ENCODE results near the gene DDOST. TPM values are rescaled to one million over a fixed set of nuclear protein-coding genes. Genes with fewer than 3 reads are reported as not detected.
A peak's percentile ranks its signal among the peaks of the same experiment; 100 is the strongest.

Gene DDOST
- polyA plus RNA-seq, 2 of the 4 experiments (the other 2 are of a cell fraction), result 158 to 231 TPM

DNA sequence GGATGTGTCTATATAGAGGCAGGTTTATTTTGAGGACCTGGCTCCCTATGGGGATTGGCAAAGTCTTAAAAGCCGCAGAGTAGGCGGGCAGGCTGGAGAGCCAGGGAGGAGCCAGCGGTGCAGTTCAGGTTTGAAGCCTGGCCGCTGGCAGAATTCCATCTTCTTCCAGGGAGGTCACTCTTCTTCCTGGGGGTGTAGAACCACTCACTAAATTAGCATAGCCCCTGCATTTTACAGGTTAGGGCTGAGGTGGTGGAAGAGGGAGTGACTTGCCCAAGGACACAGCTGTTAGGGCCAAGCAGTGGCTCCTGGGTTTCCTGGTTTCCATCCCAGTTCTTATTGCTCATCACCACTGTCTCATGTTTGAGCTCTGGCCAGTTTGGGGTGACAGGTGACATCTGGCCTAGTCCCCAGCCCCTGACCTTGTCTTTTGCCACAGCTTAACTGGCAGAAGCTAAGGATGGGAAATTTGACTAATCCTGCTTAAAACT lies 26.5 kb downstream of the DDOST start (continued):
- TF ChIP-seq, protein P1, sequence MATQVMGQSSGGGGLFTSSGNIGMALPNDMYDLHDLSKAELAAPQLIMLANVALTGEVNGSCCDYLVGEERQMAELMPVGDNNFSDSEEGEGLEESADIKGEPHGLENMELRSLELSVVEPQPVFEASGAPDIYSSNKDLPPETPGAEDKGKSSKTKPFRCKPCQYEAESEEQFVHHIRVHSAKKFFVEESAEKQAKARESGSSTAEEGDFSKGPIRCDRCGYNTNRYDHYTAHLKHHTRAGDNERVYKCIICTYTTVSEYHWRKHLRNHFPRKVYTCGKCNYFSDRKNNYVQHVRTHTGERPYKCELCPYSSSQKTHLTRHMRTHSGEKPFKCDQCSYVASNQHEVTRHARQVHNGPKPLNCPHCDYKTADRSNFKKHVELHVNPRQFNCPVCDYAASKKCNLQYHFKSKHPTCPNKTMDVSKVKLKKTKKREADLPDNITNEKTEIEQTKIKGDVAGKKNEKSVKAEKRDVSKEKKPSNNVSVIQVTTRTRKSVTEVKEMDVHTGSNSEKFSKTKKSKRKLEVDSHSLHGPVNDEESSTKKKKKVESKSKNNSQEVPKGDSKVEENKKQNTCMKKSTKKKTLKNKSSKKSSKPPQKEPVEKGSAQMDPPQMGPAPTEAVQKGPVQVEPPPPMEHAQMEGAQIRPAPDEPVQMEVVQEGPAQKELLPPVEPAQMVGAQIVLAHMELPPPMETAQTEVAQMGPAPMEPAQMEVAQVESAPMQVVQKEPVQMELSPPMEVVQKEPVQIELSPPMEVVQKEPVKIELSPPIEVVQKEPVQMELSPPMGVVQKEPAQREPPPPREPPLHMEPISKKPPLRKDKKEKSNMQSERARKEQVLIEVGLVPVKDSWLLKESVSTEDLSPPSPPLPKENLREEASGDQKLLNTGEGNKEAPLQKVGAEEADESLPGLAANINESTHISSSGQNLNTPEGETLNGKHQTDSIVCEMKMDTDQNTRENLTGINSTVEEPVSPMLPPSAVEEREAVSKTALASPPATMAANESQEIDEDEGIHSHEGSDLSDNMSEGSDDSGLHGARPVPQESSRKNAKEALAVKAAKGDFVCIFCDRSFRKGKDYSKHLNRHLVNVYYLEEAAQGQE (IDR thresholded peaks at IDR 0.05), result no peak
- TF ChIP-seq RNF2 (IDR thresholded peaks at IDR 0.05; ENCODE audit: borderline replicate concordance, low read depth), result no peak
- no peak for TF ChIP-seq POLR2AphosphoS2 (conservative IDR thresholded peaks at IDR 0.05; ENCODE audit: low read length)
- no peak for TF ChIP-seq CEBPB (IDR thresholded peaks at IDR 0.05)
- TF ChIP-seq, protein P2, sequence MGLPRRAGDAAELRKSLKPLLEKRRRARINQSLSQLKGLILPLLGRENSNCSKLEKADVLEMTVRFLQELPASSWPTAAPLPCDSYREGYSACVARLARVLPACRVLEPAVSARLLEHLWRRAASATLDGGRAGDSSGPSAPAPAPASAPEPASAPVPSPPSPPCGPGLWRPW (IDR thresholded peaks at IDR 0.05), result no peak
- TF ChIP-seq ZNF302 (CRISPR knock-in tag; IDR thresholded peaks at IDR 0.05), result no peak
- no peak for TF ChIP-seq EP300 (IDR thresholded peaks at IDR 0.05)
- TF ChIP-seq RFX5 (IDR thresholded peaks at IDR 0.05), result no peak
- no peak for TF ChIP-seq NFE2L2 (conservative IDR thresholded peaks at IDR 0.05; ENCODE audit: low read length)
- no peak for TF ChIP-seq SMC3 (IDR thresholded peaks at IDR 0.05)

DNA sequence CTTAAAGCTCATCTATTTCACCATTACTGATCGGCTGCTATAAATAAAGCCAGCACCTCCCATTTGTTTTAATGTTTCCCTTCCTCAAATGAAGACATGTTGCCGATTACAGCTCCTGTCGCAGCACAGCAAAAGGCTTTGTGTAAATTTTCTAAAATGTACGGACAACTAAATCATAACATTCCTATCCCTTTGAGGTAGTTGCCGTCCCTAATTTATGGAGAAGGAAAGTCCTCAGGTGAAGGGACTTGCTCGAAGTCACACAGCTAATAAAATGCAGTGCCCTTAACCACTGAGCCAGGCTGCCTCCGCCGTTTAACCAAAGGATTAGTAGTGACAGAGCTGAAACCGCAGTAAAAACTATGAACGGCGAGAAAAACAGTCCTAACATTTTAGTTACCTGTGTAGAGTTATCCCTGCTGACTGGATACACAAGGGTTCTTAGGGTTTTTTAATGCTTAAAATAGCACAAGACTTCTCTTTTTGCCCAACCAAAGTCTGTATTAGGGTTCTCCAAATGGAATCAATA lies 27.0 kb downstream of the DDOST start:
- POLR2A ChIA-PET, result interaction anchor here (0.6 to 1.9 kb wide), 8 partner anchors 13 to 575 kb away, joined by 3 to 8 read pairs (median 3); partner anchors contain the start of genes DDOST and FAM43B
- peak overlapping the region; percentile 92 for H3K27ac ChIP-seq
- H3K4me3 ChIP-seq, result peak overlapping the region; percentile 100
- peaks cover 18% of the 10 kb centered on the region for H3K4me1 ChIP-seq
- peak overlapping the region; percentile 98 for H3K4me2 ChIP-seq
- ATAC-seq (peak in 1 of 2 experiments; percentile 14; a peak in 2 of 6 replicates), FAIRE-seq (no peak), DNase-seq (ENCODE audit: low read depth in 1 of 2, low spot score in 1 of 2) (no peak)
- CTCF ChIA-PET, result interaction anchor here (0.7 to 5.9 kb wide), 23 partner anchors 8 to 123 kb away, joined by 3 to 90 read pairs (median 6); partner anchors contain the start of genes CDA and FAM43B
- TF ChIP-seq, protein P2 (IDR thresholded peaks at IDR 0.05), result no peak
- no peak for TF ChIP-seq CBX2 (IDR thresholded peaks at IDR 0.05; ENCODE audit: borderline replicate concordance, low read depth)
- TF ChIP-seq CEBPB (IDR thresholded peaks at IDR 0.05), result no peak
- TF ChIP-seq, protein P3, sequence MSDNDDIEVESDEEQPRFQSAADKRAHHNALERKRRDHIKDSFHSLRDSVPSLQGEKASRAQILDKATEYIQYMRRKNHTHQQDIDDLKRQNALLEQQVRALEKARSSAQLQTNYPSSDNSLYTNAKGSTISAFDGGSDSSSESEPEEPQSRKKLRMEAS (IDR thresholded peaks at IDR 0.05), result no peak
- TF ChIP-seq FOXS1 (CRISPR knock-in tag; IDR thresholded peaks at IDR 0.05), result no peak
- no peak for TF ChIP-seq ZC3H11A (IDR thresholded peaks at IDR 0.05)
- WGBS (ENCODE audit: missing lambda C conversion rate), result 26% methylated on average over 11 of the region's 11 CpGs
- no peaks in the 10 kb centered on the region for H3K9me3 ChIP-seq

DNA sequence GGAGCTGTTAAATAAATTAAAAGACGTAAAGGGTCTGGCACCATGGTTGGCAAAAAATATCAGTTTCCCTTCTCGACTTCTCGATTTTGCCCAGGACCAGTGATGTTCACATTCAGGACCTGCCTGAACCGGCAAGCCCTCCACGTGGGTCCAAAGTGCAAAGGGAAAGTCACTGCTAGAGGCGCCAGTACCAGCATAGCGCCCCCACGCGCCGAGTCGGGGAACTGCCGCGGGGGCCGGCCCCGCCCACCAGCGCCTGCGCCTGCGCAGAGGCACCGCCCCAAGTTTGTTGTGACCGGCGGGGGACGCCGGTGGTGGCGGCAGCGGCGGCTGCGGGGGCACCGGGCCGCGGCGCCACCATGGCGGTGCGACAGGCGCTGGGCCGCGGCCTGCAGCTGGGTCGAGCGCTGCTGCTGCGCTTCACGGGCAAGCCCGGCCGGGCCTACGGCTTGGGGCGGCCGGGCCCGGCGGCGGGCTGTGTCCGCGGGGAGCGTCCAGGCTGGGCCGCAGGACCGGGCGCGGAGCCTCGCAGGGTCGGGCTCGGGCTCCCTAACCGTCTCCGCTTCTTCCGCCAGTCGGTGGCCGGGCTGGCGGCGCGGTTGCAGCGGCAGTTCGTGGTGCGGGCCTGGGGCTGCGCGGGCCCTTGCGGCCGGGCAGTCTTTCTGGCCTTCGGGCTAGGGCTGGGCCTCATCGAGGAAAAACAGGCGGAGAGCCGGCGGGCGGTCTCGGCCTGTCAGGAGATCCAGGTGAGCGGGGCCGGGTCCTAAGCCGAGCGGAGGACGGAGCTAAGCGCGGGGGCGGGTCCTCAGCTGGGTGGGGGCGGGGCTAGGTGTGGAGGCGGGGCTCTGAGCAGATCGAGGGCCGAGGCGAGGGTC lies 27.7 kb downstream of the DDOST start, which contains the start of gene PINK1:
Gene PINK1 (plus strand): TSS at position 269 of the 875 bp plus-strand sequence. CDS start 91 bp downstream, at position 360.
- CTCF ChIA-PET, result interaction anchor here (0.6 to 5.9 kb wide), 40 partner anchors 8 to 420 kb away, joined by 3 to 90 read pairs (median 4); partner anchors contain the start of genes CDA and FAM43B
- TF ChIP-seq ZFP36 (IDR thresholded peaks at IDR 0.05; ENCODE audit: borderline replicate concordance, partially characterized antibody) (no peak), JUNB (IDR thresholded peaks at IDR 0.05) (no peak), ZC3H11A (IDR thresholded peaks at IDR 0.05) (no peak), MAFK (IDR thresholded peaks at IDR 0.05; ENCODE audit: partially characterized antibody) (no peak), BHLHE40 (IDR thresholded peaks at IDR 0.05; ENCODE audit: low read depth, low read length) (no peak), PHF8 (IDR thresholded peaks at IDR 0.05; ENCODE audit: borderline replicate concordance, low read depth) (peak; percentile 41), HEYL (CRISPR knock-in tag; IDR thresholded peaks at IDR 0.05) (no peak), KDM1A (IDR thresholded peaks at IDR 0.05; ENCODE audit: low read depth) (no peak), FOSL2 (IDR thresholded peaks at IDR 0.05) (no peak), FOSL2 (CRISPR knock-in tag; IDR thresholded peaks at IDR 0.05) (no peak), FOXS1 (CRISPR knock-in tag; IDR thresholded peaks at IDR 0.05) (no peak), CBX8 (IDR thresholded peaks at IDR 0.05) (no peak), CBX2 (IDR thresholded peaks at IDR 0.05; ENCODE audit: borderline replicate concordance, low read depth) (no peak), ZNF302 (CRISPR knock-in tag; IDR thresholded peaks at IDR 0.05) (no peak), MYC (IDR thresholded peaks at IDR 0.05; ENCODE audit: borderline replicate concordance, low read length) (peak; percentile 68; the same call in 1 of the 2 replicates), NFE2L2 (conservative IDR thresholded peaks at IDR 0.05; ENCODE audit: low read length) (no peak), NR3C1 (IDR thresholded peaks at IDR 0.05) (no peak)
- TF ChIP-seq, protein P4, sequence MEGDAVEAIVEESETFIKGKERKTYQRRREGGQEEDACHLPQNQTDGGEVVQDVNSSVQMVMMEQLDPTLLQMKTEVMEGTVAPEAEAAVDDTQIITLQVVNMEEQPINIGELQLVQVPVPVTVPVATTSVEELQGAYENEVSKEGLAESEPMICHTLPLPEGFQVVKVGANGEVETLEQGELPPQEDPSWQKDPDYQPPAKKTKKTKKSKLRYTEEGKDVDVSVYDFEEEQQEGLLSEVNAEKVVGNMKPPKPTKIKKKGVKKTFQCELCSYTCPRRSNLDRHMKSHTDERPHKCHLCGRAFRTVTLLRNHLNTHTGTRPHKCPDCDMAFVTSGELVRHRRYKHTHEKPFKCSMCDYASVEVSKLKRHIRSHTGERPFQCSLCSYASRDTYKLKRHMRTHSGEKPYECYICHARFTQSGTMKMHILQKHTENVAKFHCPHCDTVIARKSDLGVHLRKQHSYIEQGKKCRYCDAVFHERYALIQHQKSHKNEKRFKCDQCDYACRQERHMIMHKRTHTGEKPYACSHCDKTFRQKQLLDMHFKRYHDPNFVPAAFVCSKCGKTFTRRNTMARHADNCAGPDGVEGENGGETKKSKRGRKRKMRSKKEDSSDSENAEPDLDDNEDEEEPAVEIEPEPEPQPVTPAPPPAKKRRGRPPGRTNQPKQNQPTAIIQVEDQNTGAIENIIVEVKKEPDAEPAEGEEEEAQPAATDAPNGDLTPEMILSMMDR (IDR thresholded peaks at IDR 0.05), result peak; percentile 89

More for the DNA sequence above, 27.7 kb downstream of the DDOST start, which contains the start of gene PINK1:
- H3K4me3 ChIP-seq, result peak within 1 kb of the TSS; percentile 100
- POLR2A ChIA-PET, result interaction anchor here (0.6 to 1.9 kb wide), 8 partner anchors 13 to 576 kb away, joined by 3 to 8 read pairs (median 3); partner anchors contain the start of genes DDOST and FAM43B
- peaks cover 18% of the 10 kb centered on the region for H3K4me1 ChIP-seq
- DNase-seq (ENCODE audit: low read depth in 1 of 2, low spot score in 1 of 2) (peak; percentile 50 to 76), FAIRE-seq (no peak), ATAC-seq (peak; percentile 91 to 92)
- 5% methylated on average over 14 of the region's 93 CpGs for WGBS (ENCODE audit: missing lambda C conversion rate)
- H3K4me2 ChIP-seq, result peak within 1 kb of the TSS; percentile 98
- peak within 1 kb of the TSS; percentile 92 for H3K27ac ChIP-seq
- no peaks in the 10 kb centered on the region for H3K9me3 ChIP-seq

Data from A549 (cell line).